Neural cell (in vitro differentiated cells): Measurements from ENCODE around the gene ZNF530. TPM values are rescaled to one million over a fixed set of nuclear protein-coding genes. Genes with fewer than 3 reads are reported as not detected.

Experiments
- H2AFZ ChIP-seq: fragments of 200-600, 300-800 bp; sonication (generic), shearing (Covaris generic); 2 replicates; pipeline ENCODE4 v1.6.0; 2014; ENCODE audit warnings: low read depth, mild to moderate bottlenecking, antibody characterized with exemption, low read length, moderate library complexity
- H3F3A ChIP-seq: fragments of 200-600 bp; shearing (Covaris generic); 2 replicates; pipeline ENCODE4 v1.6.1; 2016; ENCODE audit warnings: mild to moderate bottlenecking, moderate library complexity, mixed read lengths, antibody characterized with exemption, low read length; ENCODE audit not compliant: insufficient read depth, poor library complexity, severe bottlenecking
- H3K27ac ChIP-seq: fragments of 200-600, 300-800 bp; sonication (generic), shearing (Covaris generic); 2 replicates; pipeline ENCODE4 v1.5.1; 2014; ENCODE audit warnings: mild to moderate bottlenecking, low read length, moderate library complexity
- H3K27me3 ChIP-seq: fragments of 300-800, 200-600 bp; sonication (generic), shearing (Covaris generic); 2 replicates; pipeline ENCODE4 v1.6.0; 2014; ENCODE audit warnings: mild to moderate bottlenecking, low read depth, low read length, moderate library complexity; ENCODE audit not compliant: insufficient read depth
- H3K36me3 ChIP-seq: fragments of 300-800, 200-600 bp; sonication (generic), shearing (Covaris generic); 2 replicates; pipeline ENCODE4 v1.5.1; 2014; ENCODE audit warnings: mild to moderate bottlenecking, antibody characterized with exemption, low read length, moderate library complexity; ENCODE audit not compliant: insufficient read depth
- H3K4me2 ChIP-seq: fragments of 300-800, 200-600 bp; sonication (generic), shearing (Covaris generic); 2 replicates; pipeline ENCODE4 v1.6.0; 2014; ENCODE audit warnings: mild to moderate bottlenecking, low read length
- H3K4me3 ChIP-seq: fragments of 300-800, 200-600 bp; sonication (generic), shearing (Covaris generic); 2 replicates; pipeline ENCODE4 v1.5.1; 2014; ENCODE audit warnings: mild to moderate bottlenecking, low read length, moderate library complexity
- H3K79me2 ChIP-seq: fragments of 200-600 bp; shearing (Covaris generic); replicated peaks from 2 replicates; pipeline ENCODE4 v1.6.0; 2014; ENCODE audit warnings: mild to moderate bottlenecking, low read length, moderate library complexity; ENCODE audit not compliant: insufficient read depth
- H3K9ac ChIP-seq: fragments of 300-800, 200-600 bp; sonication (generic), shearing (Covaris generic); 2 replicates; pipeline ENCODE4 v1.6.1; 2016; ENCODE audit warnings: mild to moderate bottlenecking, low read length, mixed read lengths
- H3K9me2 ChIP-seq: fragments of 200-600 bp; shearing (Covaris generic); 2 replicates; pipeline ENCODE4 v1.6.1; 2016; ENCODE audit warnings: mild to moderate bottlenecking, low read length, mixed read lengths; ENCODE audit not compliant: insufficient read depth
- H3K9me3 ChIP-seq: fragments of 200-600, 300-800 bp; sonication (generic), shearing (Covaris generic); 2 replicates; pipeline ENCODE4 v1.6.1; 2016; ENCODE audit warnings: mild to moderate bottlenecking, mixed run types, low read length, moderate library complexity, mixed read lengths
- H4K20me1 ChIP-seq: fragments of 200-600 bp; shearing (Covaris generic); 2 replicates; pipeline ENCODE4 v1.6.1; 2016; ENCODE audit warnings: mild to moderate bottlenecking, mixed run types; ENCODE audit not compliant: insufficient read depth
- CTCF ChIP-seq: fragments of 450-650 bp; IDR thresholded peaks from 2 replicates; pipeline ENCODE4 v1.5.1; 2014; ENCODE audit warnings: antibody characterized with exemption, mild to moderate bottlenecking, moderate library complexity; ENCODE audit not compliant: poor library complexity, severe bottlenecking
- EP300 ChIP-seq: fragments of 450-650 bp; conservative IDR thresholded peaks from 2 replicates; pipeline ENCODE4 v1.6.1; 2014; ENCODE audit warnings: antibody characterized with exemption, mild to moderate bottlenecking, moderate library complexity; ENCODE audit not compliant: poor library complexity, severe bottlenecking
- EZH2 ChIP-seq: fragments of 200-600, 300-800 bp; shearing (Covaris generic), sonication (generic); IDR thresholded peaks from 2 replicates; pipeline ENCODE4 v1.6.1; 2014; ENCODE audit warnings: antibody characterized with exemption, low read length, borderline replicate concordance, mild to moderate bottlenecking; ENCODE audit not compliant: insufficient read depth, poor library complexity, severe bottlenecking
- MXI1 ChIP-seq: fragments of 450-650 bp; conservative IDR thresholded peaks from 2 replicates; pipeline ENCODE4 v1.6.1; 2014; ENCODE audit warnings: antibody characterized with exemption, mild to moderate bottlenecking; ENCODE audit not compliant: poor library complexity, severe bottlenecking
- POLR2AphosphoS5 ChIP-seq: IDR thresholded peaks from 2 replicates; pipeline ENCODE4 v1.6.1; 2012
- RAD21 ChIP-seq: fragments of 450-650 bp; conservative IDR thresholded peaks from 2 replicates; pipeline ENCODE4 v1.6.1; 2014; ENCODE audit warnings: antibody characterized with exemption, mild to moderate bottlenecking, moderate library complexity
- REST ChIP-seq: IDR thresholded peaks from 2 replicates; pipeline ENCODE4 v1.6.1; 2012; ENCODE audit warnings: borderline replicate concordance
- SMC3 ChIP-seq: fragments of 450-650 bp; conservative IDR thresholded peaks from 2 replicates; pipeline ENCODE4 v1.6.1; 2014; ENCODE audit warnings: antibody characterized with exemption, mild to moderate bottlenecking, moderate library complexity; ENCODE audit not compliant: poor library complexity
- TAF1 ChIP-seq: IDR thresholded peaks from 2 replicates; pipeline ENCODE4 v1.6.1; 2012; ENCODE audit warnings: low read depth
- polyA plus RNA-seq: library from polyadenylated mRNA; depleted of rRNA; stranded (reverse); fragments of >200 nt; gene quantifications from 2 replicates; pipeline ENCODE4 v1.2.3, GENCODE V29; 2014

The ZNF530 gene
- polyA plus RNA-seq, 1 donor from 2014 or later = 11.6 TPM

- TF ChIP-seq REST = no peak
These were observed 12.2 kb upstream of the ZNF530 start (continued) for GRCh38 chr19:57587529-57587928.

GRCh38 chr19:57599377-57599760 lies 316 bp upstream of the ZNF530 start:
- peaks cover 5% of the 10 kb centered on the region for H3K79me2 ChIP-seq
- no peaks in the 10 kb centered on the region for H3K9me2 ChIP-seq
- no peaks in the 10 kb centered on the region for H3K27me3 ChIP-seq
- peak overlapping the region; percentile 25 for H3K9ac ChIP-seq
- no peak overlapping the region for H3K27ac ChIP-seq
- no peaks in the 10 kb centered on the region for H3K36me3 ChIP-seq
- no peak for TF ChIP-seq SMC3
- TF ChIP-seq MXI1 = no peak
- no peak for TF ChIP-seq EP300
- no peak for TF ChIP-seq POLR2AphosphoS5
- TF ChIP-seq RAD21 = no peak
- TF ChIP-seq EZH2 = no peak
- no peak for TF ChIP-seq REST
- no peak for TF ChIP-seq CTCF
- no peak for TF ChIP-seq TAF1
- H4K20me1 ChIP-seq = no peaks in the 10 kb centered on the region
- peak overlapping the region; percentile 88 for H2AFZ ChIP-seq
- no peaks in the 10 kb centered on the region for H3F3A ChIP-seq
- peak overlapping the region; percentile 63 for H3K4me2 ChIP-seq
- no peaks in the 10 kb centered on the region for H3K9me3 ChIP-seq
- peak overlapping the region; percentile 94 for H3K4me3 ChIP-seq
